Measurements from ENCODE around the gene ADAMTSL1.
A peak's percentile ranks its signal among the peaks of the same experiment; 100 is the strongest.

The ADAMTSL1 gene

DNA sequence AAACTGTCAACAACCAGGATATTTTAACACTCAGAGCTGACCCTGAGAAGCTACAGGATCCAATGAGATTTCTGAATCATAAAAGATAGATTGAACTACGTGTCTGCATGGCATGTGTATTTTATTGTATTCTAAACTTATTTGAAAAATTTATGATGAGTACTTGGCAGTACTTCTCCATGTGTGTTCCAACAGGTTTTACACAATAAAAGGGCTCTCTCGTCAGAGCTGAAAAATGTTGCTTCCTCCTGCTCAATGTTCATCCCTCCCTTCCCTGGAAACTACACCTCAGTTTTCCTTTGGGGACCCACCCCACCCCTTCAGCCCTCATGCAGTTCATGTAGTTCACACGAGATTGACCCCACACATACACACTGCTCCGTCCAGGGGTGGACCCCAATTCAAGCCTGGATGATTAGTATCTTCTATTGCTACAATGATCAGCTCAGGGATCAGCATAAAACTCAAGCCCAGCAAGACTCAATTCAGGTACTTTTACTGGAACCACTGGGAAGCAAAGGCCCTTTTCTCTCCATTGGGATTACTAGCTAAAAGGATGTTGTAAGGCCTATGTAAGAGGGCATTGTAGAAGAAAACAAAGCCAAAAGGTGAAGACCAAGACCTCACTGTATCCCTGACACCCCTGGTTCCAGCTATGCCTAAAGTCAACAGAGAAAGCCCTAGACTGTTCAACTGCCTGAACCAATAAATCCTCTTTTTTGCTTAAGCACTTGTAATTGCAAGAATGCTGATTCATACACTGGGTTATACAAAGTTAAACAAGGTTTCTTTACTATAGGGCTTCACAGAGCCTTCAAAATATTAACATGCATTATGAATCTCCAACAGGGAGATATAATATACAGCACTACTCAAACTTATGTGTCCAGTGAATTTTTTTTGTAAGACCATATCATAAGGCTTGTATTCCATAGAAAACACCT is 446.5 kb downstream of the ADAMTSL1 start:
- peak; percentile 23 for DNase-seq (ENCODE audit: low read depth)
- TF ChIP-seq, protein P1, sequence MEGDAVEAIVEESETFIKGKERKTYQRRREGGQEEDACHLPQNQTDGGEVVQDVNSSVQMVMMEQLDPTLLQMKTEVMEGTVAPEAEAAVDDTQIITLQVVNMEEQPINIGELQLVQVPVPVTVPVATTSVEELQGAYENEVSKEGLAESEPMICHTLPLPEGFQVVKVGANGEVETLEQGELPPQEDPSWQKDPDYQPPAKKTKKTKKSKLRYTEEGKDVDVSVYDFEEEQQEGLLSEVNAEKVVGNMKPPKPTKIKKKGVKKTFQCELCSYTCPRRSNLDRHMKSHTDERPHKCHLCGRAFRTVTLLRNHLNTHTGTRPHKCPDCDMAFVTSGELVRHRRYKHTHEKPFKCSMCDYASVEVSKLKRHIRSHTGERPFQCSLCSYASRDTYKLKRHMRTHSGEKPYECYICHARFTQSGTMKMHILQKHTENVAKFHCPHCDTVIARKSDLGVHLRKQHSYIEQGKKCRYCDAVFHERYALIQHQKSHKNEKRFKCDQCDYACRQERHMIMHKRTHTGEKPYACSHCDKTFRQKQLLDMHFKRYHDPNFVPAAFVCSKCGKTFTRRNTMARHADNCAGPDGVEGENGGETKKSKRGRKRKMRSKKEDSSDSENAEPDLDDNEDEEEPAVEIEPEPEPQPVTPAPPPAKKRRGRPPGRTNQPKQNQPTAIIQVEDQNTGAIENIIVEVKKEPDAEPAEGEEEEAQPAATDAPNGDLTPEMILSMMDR (IDR thresholded peaks at IDR 0.05; ENCODE audit: insufficient read depth, low read depth, low read length, missing control alignments): no peak
- no peak overlapping the region for H3K4me3 ChIP-seq (ENCODE audit: low read length)

DNA sequence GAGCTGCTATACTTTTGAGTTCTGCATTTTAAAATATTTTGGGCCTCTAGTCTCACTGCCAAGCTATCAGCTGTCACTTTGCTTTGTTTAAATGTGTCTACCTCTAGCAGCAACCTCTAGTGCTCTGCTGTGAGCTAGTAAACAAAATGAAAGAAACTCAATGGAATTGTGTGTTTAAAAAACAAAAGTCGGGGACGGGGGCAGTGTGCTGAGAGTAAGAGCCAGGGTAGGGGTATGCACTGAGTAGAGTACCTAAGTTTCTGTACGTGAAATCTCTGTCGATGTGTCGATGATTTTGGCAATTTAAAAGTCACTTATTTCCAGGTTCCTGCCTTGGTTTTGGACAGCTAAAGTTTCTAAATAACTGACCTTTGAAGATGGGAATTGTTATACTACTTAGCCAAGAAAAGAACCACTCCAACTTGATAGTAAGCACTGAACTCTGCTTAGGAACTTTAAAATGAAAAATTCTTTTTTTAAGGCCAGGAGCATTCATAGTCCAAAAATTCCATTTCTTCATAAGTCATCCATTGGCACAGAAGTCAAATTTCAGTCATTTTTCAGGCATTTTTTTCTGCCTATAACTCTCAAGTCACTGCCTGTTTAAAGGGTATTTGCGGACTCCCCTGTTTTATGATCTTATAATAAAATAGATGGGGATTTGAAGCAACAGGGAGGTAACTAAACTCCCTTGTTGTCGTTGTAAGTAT is 447.6 kb downstream of the ADAMTSL1 start:
- DNase-seq (ENCODE audit: low read depth): no peak
- H3K4me3 ChIP-seq (ENCODE audit: low read length): no peak overlapping the region
- TF ChIP-seq, protein P1 (IDR thresholded peaks at IDR 0.05; ENCODE audit: insufficient read depth, low read depth, low read length, missing control alignments): no peak

DNA sequence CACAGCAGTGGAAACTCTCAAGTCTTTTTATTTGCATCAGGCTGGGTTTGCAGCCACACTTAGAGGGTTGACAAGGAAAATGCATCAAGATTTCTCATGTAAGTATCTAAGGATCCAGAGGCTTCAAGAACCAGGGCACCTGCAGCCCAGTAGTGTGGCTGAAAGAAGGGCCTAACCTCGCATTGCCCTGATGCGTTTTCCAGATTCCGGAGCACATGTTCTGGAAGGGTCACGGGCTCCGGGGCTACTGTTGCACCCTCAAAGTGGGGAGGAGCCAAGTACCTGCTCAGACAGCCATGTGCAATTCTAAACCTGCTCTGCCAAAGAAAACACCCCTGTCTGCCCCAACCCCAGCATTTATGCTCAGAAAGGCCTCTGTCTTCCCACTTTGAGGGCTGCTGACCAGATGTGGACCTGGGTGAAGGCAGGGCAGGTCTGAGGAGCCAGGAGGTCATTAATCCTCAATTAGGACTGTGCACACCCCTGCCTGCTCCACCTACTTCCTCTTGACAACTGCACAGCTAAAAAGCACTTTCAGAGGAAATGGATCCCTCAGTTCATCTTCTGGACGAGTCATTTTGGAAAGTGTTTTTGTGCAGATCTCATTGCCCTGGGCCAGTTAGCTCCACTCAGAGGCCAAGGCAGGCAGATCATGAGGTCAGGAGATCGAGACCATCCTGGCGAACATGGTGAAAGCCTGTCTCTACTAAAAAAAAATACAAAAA is 448.4 kb downstream of the ADAMTSL1 start:
- DNase-seq (ENCODE audit: low read depth): no peak
- no peak overlapping the region for H3K4me3 ChIP-seq (ENCODE audit: low read length)
- TF ChIP-seq, protein P1 (IDR thresholded peaks at IDR 0.05; ENCODE audit: insufficient read depth, low read depth, low read length, missing control alignments): no peak

DNA sequence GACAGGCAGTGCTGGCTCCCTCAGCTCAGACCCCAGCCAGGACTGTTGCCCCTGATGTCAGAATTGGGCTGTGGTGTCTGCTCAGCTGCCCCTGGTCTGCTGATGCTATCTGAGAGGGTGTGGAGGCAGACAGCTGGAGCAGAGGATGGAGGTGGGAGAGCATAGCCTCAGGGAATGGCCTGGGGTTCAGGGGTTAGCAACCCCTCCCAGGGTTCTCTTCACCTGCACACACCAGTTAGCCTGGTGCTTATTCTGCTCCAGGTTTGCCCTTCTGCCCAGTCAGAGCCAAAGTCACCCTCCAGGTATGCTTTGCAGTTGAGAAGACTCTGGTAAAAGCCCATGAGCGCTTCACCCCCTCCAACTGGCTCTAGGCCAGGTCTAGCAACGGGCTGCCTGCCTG is 449.2 kb downstream of the ADAMTSL1 start:
- TF ChIP-seq, protein P1 (IDR thresholded peaks at IDR 0.05; ENCODE audit: insufficient read depth, low read depth, low read length, missing control alignments): no peak
- H3K4me3 ChIP-seq (ENCODE audit: low read length): no peak overlapping the region
- DNase-seq (ENCODE audit: low read depth): no peak

DNA sequence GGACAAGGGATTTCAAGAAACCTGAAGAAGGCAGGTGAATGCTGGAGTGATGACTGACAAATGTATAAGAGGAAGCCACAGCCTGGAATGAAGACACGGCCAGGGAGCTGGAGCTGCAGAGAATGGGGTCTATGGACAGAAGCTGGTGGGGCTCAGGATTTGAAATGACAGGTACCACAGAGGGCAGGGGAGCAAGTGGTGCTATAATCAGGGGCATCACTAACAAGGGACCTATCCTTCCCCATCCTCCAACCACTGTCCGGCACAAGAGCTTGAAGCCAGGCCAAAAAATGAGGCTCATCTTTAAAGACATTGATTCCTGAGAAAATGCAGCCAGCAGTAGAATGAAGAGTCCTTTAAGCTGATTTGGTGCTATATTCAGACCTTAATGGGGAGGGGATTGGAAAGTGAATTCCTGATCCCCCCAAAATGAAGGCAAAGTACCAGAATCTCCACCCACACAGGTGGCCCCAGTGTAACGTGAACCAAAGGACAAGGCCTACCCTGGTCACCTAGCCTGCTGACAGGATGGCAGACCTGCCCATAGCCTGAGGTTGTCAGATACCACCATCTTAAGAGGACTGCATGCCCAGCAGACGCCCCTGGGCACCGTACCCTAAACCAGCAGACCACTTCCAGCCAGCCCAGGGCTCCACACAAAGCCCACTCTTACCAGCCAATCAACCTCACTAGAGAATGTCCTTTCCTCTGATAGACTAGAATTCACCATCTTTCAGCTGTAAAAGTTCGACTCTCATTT is 449.9 kb downstream of the ADAMTSL1 start:
- no peak for DNase-seq (ENCODE audit: low read depth)
- TF ChIP-seq, protein P1 (IDR thresholded peaks at IDR 0.05; ENCODE audit: insufficient read depth, low read depth, low read length, missing control alignments): no peak
- H3K4me3 ChIP-seq (ENCODE audit: low read length): no peak overlapping the region

DNA sequence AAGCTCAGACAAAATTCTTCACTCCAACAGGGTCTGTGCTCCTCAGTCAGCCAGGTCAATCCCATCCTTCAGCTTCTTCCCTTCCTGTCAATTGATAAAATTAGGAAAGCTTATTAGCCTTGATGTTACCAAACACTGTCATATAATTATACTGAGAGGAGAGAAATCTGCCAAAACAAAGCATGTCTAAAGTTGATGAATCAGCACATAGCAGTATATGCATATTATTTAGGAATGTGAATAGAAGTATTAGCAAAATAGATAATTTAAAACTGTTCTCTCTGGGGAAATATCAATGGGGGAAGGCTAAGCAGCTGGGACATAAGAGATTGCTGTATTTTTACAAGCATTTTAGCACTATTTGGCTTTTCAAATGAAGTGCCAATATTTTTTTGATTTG is 451.9 kb downstream of the ADAMTSL1 start:
- DNase-seq (ENCODE audit: low read depth): no peak
- H3K4me3 ChIP-seq (ENCODE audit: low read length): no peak overlapping the region
- TF ChIP-seq, protein P1 (IDR thresholded peaks at IDR 0.05; ENCODE audit: insufficient read depth, low read depth, low read length, missing control alignments): no peak
